ENCODE measurements around the gene KIFC3.
"Not testable (repeated sequence)": the region's sequence is repeated elsewhere in the genome, so short reads cannot be mapped to it uniquely, and the experiment has no call there.

Gene KIFC3

GRCh38 chr16:57722651-57723050 is 79.6 kb downstream of the KIFC3 start:
- DNase-seq (ENCODE audit: low spot score) = no peak

- no peak for DNase-seq (ENCODE audit: low spot score)
These were observed 80.1 kb downstream of the KIFC3 start for GRCh38 chr16:57722210-57722499.

DNA sequence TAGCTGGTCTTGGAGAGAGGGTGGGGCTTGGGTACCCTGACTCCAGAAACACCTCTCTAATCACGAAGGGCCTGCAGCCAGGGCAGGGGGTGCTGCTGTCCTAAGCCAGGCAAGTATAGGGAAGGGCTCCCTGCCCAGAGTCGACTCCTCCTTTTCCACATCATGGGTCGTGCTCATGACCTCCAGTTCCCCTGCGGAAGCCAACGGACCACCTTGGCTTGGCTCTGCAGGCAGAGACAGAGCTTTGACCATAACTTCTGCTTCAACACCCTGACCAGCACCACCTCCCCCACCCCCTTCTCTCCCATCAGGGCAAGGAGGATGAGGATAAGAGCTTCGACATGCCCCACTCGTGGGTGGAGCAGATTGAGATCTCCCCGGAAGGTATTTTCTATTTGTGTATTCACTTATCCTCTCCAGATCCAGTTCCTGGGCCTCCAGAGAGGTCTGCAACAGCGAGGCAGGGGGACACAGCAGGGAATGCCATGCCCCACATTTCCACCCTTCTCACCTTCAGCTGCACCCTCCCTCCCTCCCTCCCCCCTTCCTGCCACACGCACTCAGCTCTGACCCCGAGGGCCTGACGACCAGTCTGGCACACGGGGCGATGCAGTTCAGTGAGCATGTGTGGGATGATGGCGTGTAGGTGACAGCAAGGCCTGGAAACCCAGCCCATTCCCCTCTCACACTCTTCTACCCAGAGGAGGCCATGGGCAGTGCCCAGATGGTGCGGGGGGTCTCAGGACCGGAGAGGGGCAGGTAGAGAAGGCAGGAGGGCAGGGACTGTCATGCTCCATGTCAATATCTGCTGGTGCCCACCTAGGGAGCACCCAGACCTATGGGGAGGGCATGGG is 80.7 kb downstream of the KIFC3 start:
- no peak for DNase-seq (ENCODE audit: low spot score)

DNA sequence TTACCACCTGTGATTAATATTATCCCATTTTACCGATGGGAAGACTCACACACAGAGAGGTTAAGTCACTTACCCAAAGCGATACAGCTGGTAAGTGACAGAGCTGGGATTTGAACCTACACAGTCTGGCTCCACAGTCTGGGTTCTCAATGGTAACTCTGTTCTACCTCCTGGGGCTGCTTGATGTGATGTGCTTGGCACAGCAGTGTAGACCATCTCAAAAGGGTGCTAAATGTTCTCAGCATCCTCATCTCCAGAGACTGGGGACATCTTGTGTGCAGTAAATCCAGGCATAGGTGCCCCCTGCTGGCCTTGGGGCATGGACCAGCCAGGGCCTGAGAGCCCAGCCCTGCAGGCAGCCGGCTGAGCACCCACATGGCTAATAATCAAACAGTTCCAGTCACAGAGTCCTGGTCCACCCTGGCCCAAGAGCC is 82.1 kb downstream of the KIFC3 start:
- DNase-seq (ENCODE audit: low spot score) = peak; percentile 47

DNA sequence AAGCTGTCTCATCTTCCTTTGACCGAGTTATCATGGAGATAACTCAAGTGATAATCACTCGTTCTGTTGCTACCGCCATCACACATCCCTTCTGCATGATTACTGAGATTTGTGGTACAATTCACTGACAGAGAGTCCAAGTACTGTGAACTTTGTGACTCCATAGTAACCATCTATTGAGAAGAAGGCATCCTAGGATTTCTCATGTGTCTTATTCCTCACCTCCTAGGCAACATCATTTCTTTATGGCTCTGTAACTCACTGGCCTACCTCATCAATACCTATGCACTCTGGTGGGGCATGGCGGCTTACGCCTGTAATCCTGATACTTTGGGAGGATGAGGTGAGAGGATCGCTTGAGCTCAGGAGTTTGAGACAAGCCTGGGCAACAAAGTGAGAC is 88.2 kb downstream of the KIFC3 start:
- DNase-seq (ENCODE audit: low spot score) = no peak

GRCh38 chr16:57713596-57713995 is 88.7 kb downstream of the KIFC3 start:
- no peak for DNase-seq (ENCODE audit: low spot score)

GRCh38 chr16:57712569-57712968 is 89.7 kb downstream of the KIFC3 start:
- not testable (repeated sequence) for DNase-seq (ENCODE audit: low spot score)

DNA sequence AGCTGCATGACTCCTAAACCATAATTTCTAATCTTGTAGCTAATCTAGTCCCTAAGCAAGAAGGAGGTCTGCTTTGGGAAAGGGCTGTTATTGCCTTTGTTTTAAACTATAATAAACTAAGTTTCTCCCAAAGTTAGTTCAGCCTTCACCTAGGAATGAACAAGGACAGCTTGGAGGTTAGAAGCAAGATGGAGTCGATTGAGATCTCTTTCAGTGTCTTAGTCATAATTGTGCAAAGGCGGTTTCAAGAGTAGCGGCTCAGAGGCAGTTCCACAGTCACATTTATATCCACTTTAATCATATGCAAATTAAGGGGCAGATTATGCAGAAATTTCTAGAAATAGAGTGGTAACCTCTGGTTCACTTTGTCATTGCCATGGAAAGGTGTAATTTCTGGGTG is 90.3 kb downstream of the KIFC3 start:
- DNase-seq (ENCODE audit: low spot score) = no peak

DNA sequence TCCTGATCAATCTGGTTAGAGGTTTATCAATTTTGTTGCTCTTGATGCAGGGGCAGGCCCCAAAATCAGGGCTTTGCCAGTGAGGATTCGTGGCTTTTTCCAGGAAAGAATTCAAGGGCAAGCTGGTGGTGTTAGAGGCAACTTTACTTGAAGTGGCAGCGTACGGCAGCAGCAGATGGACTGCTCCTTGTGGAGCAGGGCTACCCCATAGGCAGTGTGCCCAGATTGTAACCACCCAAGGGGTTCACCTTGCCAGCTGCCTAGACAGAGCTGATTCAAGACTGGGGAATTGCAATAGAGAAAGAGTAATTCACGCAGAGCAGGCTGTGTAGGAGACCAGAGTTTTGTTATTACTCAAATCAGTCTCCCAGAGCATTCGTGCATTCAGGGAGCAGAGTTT is 90.9 kb downstream of the KIFC3 start:
- DNase-seq (ENCODE audit: low spot score) = no peak

DNA sequence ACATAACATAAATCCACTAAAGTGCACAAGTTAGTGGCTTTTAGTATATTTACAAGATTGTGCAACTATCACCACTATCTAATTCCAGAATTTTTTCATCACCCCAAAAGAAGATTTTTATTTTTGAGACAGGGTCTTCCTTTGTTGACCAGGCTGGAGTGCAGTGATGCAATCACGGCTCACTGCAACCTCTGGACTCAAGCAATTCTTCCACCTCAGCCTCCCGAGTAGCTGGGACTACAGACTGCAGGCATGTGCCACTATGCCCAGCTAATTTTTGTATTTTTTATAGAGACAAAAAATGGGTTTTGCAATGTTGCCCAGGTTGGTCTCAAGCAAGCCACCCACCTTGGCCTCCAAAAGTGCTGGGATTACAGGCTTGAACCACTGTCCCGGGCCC is 92.6 kb downstream of the KIFC3 start:
- no peak for DNase-seq (ENCODE audit: low spot score)

Measured in activated CD4-positive, alpha-beta T cell treated with anti-CD3 and anti-CD28 coated beads, Interleukin-2, Interleukin-4, amounts not matched to agents 100 ng/mL and 50 ng/mL, durations not matched to agents 16 hours and 8 hours (primary cell).